ENCODE results near the gene ERAS. TPM values are rescaled to one million over a fixed set of nuclear protein-coding genes. Genes with fewer than 3 reads are reported as not detected.
"Not testable (repeated sequence)": the region's sequence is repeated elsewhere in the genome, so short reads cannot be mapped to it uniquely, and the experiment has no call there.

The ERAS gene
- total and polyA plus RNA-seq, 2 donors (not counting 3 experiments of a cell fraction or from before 2014, with no cell fraction given) = 0.14 TPM; not detected in 1

- DNase-seq (ENCODE audit: low read depth, low spot score); H2AFZ ChIP-seq (ENCODE audit: low read depth, low read length); H3K9me1 ChIP-seq (replicated peaks; ENCODE audit: control insufficient read depth, extremely low read depth, insufficient read depth, low read length); H3K79me2 ChIP-seq (ENCODE audit: control insufficient read depth, insufficient read depth, low read length); H3K27ac ChIP-seq (ENCODE audit: insufficient read depth, low read depth, low read length); FAIRE-seq; H3K9me3 ChIP-seq (replicated peaks; ENCODE audit: control insufficient read depth, insufficient read depth, low read length); intact Hi-C loops (cut with micrococcal nuclease); H3K4me2 ChIP-seq (ENCODE audit: insufficient read depth, low read length); H3K27me3 ChIP-seq (ENCODE audit: control insufficient read depth in 2 of 2, insufficient read depth in 2 of 2, low read length in 2 of 2); H3K36me3 ChIP-seq (ENCODE audit: control insufficient read depth in 2 of 2, extremely low read depth in 1 of 2, insufficient read depth in 2 of 2, low read length in 2 of 2); POLR2A ChIA-PET; H3K9ac ChIP-seq (replicated peaks; ENCODE audit: extremely low read depth, insufficient read depth, low read length); H4K20me1 ChIP-seq (replicated peaks; ENCODE audit: control insufficient read depth, extremely low read depth, insufficient read depth, low read length); BruUV-seq (replicated peaks); H3K4me1 ChIP-seq (ENCODE audit: control insufficient read depth, extremely low read depth, insufficient read depth, low read length); dilution Hi-C loops (cut with MboI; ENCODE audit: extremely low pct_ligation_motif_present, low sequenced_read_pairs); CTCF ChIA-PET; H3K4me3 ChIP-seq (replicated peaks in 1 of 3; ENCODE audit: insufficient read depth in 1 of 3, low read depth in 1 of 3, low read length in 3 of 3): not testable (repeated sequence)
Observed at GRCh38 chrX:48819394-48819793, 6.9 kb upstream of the ERAS start.

GRCh38 chrX:48823053-48823452 lies 3.3 kb upstream of the ERAS start:
- Histone ChIP-seq H3K4me3 (replicated peaks in 1 of 3; ENCODE audit: insufficient read depth in 1 of 3, low read depth in 1 of 3, low read length in 3 of 3) (no peak overlapping the region), H3K9me1 (replicated peaks; ENCODE audit: control insufficient read depth, extremely low read depth, insufficient read depth, low read length) (no peaks in the 10 kb centered on the region), H3K79me2 (ENCODE audit: control insufficient read depth, insufficient read depth, low read length) (no peaks in the 10 kb centered on the region), H2AFZ (ENCODE audit: low read depth, low read length) (no peak overlapping the region), H3K9me3 (replicated peaks; ENCODE audit: control insufficient read depth, insufficient read depth, low read length) (no peaks in the 10 kb centered on the region), H3K4me1 (ENCODE audit: control insufficient read depth, extremely low read depth, insufficient read depth, low read length) (no peaks in the 10 kb centered on the region), H3K27me3 (ENCODE audit: control insufficient read depth in 2 of 2, insufficient read depth in 2 of 2, low read length in 2 of 2) (peaks cover 6 to 15% of the 10 kb centered on the region in 2 experiments), H3K36me3 (ENCODE audit: control insufficient read depth in 2 of 2, extremely low read depth in 1 of 2, insufficient read depth in 2 of 2, low read length in 2 of 2) (peaks cover 0 to 2% of the 10 kb centered on the region in 2 experiments), H3K4me2 (ENCODE audit: insufficient read depth, low read length) (no peak overlapping the region), H3K9ac (replicated peaks; ENCODE audit: extremely low read depth, insufficient read depth, low read length) (no peak overlapping the region), H4K20me1 (replicated peaks; ENCODE audit: control insufficient read depth, extremely low read depth, insufficient read depth, low read length) (no peaks in the 10 kb centered on the region), H3K27ac (ENCODE audit: insufficient read depth, low read depth, low read length) (no peak overlapping the region)
- TF ChIP-seq FOS (IDR thresholded peaks at IDR 0.05; ENCODE audit: borderline replicate concordance, insufficient read depth, low read length) (no peak), JUN (IDR thresholded peaks at IDR 0.05; ENCODE audit: borderline replicate concordance, insufficient read depth, insufficient read length, low read depth) (no peak)
- no peak for FAIRE-seq
- dilution Hi-C loops (cut with MboI; ENCODE audit: extremely low pct_ligation_motif_present, low sequenced_read_pairs) = no loop called here
- no TSS peak for BruUV-seq (replicated peaks)
- DNase-seq (ENCODE audit: low read depth, low spot score) = no peak
- ChIA-PET CTCF (no interaction called here), POLR2A (no interaction called here)
- intact Hi-C loops (cut with micrococcal nuclease) = no loop called here

Data from endothelial cell of umbilical vein (primary cell).